Karpas-422 (cell line): Measurements from ENCODE around the gene TRPC4AP. TPM values are rescaled to one million over a fixed set of nuclear protein-coding genes. Genes with fewer than 3 reads are reported as not detected.

Experiments used
- DNase-seq: peaks from one replicate; pipeline ENCODE4 v3.0.0-alpha.2; 2015
- H2AFZ ChIP-seq: fragments of 200-600 bp; sonication (generic); 2 replicates; pipeline ENCODE4 v1.6.1; 2014; ENCODE audit warnings: antibody characterized with exemption, low read length, mixed read lengths
- H3K27ac ChIP-seq: fragments of 200-600 bp; sonication (generic); 2 replicates; pipeline ENCODE4 v1.5.1; 2014; ENCODE audit warnings: mild to moderate bottlenecking, low read length, moderate library complexity
- H3K27me3 ChIP-seq: fragments of 200-600 bp; sonication (generic); 2 replicates; pipeline ENCODE4 v1.6.1; 2014; ENCODE audit warnings: low read length, mixed read lengths
- H3K36me3 ChIP-seq: fragments of 200-600 bp; sonication (generic); 2 replicates; pipeline ENCODE4 v1.6.1; 2014; ENCODE audit warnings: low read length, mixed read lengths; ENCODE audit not compliant: insufficient read depth
- H3K4me1 ChIP-seq: fragments of 200-600 bp; sonication (generic); 2 replicates; pipeline ENCODE4 v1.6.1; 2014; ENCODE audit warnings: mild to moderate bottlenecking, low read length, mixed read lengths
- H3K4me2 ChIP-seq: fragments of 200-600 bp; sonication (generic); 2 replicates; pipeline ENCODE4 v1.6.1; 2014; ENCODE audit warnings: low read length, low read depth, mild to moderate bottlenecking; ENCODE audit not compliant: poor library complexity, severe bottlenecking
- H3K4me3 ChIP-seq: fragments of 200-600 bp; sonication (generic); 2 replicates; pipeline ENCODE4 v1.5.1; 2014; ENCODE audit warnings: mild to moderate bottlenecking, antibody characterized with exemption, low read length, mixed read lengths
- H3K79me2 ChIP-seq: fragments of 200-600 bp; sonication (generic); 2 replicates; pipeline ENCODE4 v1.6.1; 2014; ENCODE audit warnings: mild to moderate bottlenecking, low read length, mixed read lengths
- H3K9ac ChIP-seq: fragments of 200-600 bp; sonication (generic); 2 replicates; pipeline ENCODE4 v1.6.0; 2014; ENCODE audit warnings: low read length
- H3K9me2 ChIP-seq: fragments of 200-600 bp; sonication (generic), shearing (Covaris generic); replicated peaks from 2 replicates; pipeline ENCODE4 v1.6.0; 2014; ENCODE audit warnings: mild to moderate bottlenecking, low read length, moderate library complexity; ENCODE audit not compliant: insufficient read depth
- H3K9me3 ChIP-seq: fragments of 300-700, 200-600 bp; sonication (generic); 2 replicates; pipeline ENCODE4 v1.6.1; 2014; ENCODE audit warnings: low read length, mixed read lengths
- H4K20me1 ChIP-seq: fragments of 200-600 bp; sonication (generic); 2 replicates; pipeline ENCODE4 v1.6.1; 2014; ENCODE audit warnings: mild to moderate bottlenecking, antibody characterized with exemption, low read length, low read depth; ENCODE audit not compliant: insufficient read depth
- small RNA-seq: library from RNA; depleted of rRNA; stranded (forward); fragments of <200 nt; gene quantifications from one replicate; pipeline ENCODE3, GENCODE V24; 2014
- total RNA-seq: library from RNA; depleted of rRNA; stranded (reverse); fragments of >200 nt; shearing (Covaris generic); gene quantifications from 2 replicates; pipeline ENCODE4 v1.2.3, GENCODE V29; 2014; ENCODE audit warnings: low replicate concordance; rRNA removed

TRPC4AP gene
- total RNA-seq, 1 experiment from 2014 or later, result 30.3 TPM

- peak; percentile 98 for DNase-seq
- H3K27ac ChIP-seq, result 0 out of 2 replicates have a peak within 1 kb of the TSS, but pooled peaks have one; percentile 18
- no peaks in the 10 kb centered on the region for H4K20me1 ChIP-seq
- H3K9me3 ChIP-seq, result no peaks in the 10 kb centered on the region
- H3K4me1 ChIP-seq, result peaks cover 31% of the 10 kb centered on the region
- H3K4me2 ChIP-seq, result peak within 1 kb of the TSS; percentile 76
- H3K4me3 ChIP-seq, result peak within 1 kb of the TSS; percentile 80
- no peaks in the 10 kb centered on the region for H3K36me3 ChIP-seq
- no peaks in the 10 kb centered on the region for H3K79me2 ChIP-seq
- H3K9ac ChIP-seq, result peak within 1 kb of the TSS; percentile 85
- no peaks in the 10 kb centered on the region for H3K9me2 ChIP-seq
- H3K27me3 ChIP-seq, result no peaks in the 10 kb centered on the region
- H2AFZ ChIP-seq, result peak within 1 kb of the TSS; percentile 96
Measured at GRCh38 chr20:34955231-34956040, 137.2 kb downstream of the TRPC4AP start, which contains the start of the genes GSS and MYH7B. Gene GSS (minus strand): TSS chr20:34955806. CDS start chr20:34951852, 3,954 bp downstream. Gene MYH7B (plus strand): TSS chr20:34955868. CDS start chr20:34978006, 22,138 bp downstream.

- Histone ChIP-seq H3K9me3 (no peaks in the 10 kb centered on the region), H3K27ac (no peak overlapping the region), H3K27me3 (no peaks in the 10 kb centered on the region), H3K36me3 (no peaks in the 10 kb centered on the region), H3K4me1 (peaks cover 31% of the 10 kb centered on the region), H3K79me2 (no peaks in the 10 kb centered on the region), H2AFZ (peak overlapping the region; percentile 96; the same call in 1 of the 2 replicates), H3K9ac (peak overlapping the region; percentile 85), H4K20me1 (no peaks in the 10 kb centered on the region), H3K4me3 (peak overlapping the region; percentile 80), H3K4me2 (peak overlapping the region; percentile 76), H3K9me2 (no peaks in the 10 kb centered on the region)
- DNase-seq, result no peak
Measured at GRCh38 chr20:34954904-34955230, 137.7 kb downstream of the TRPC4AP start.

GRCh38 chr20:34953960-34954359 is 138.6 kb downstream of the TRPC4AP start:
- H4K20me1 ChIP-seq, result no peaks in the 10 kb centered on the region
- no peaks in the 10 kb centered on the region for H3K27me3 ChIP-seq
- H3K9ac ChIP-seq, result no peak overlapping the region
- 0 out of 2 replicates have a peak, but pooled peaks cover 4% of the 10 kb centered on the region for H3K36me3 ChIP-seq
- H3K9me2 ChIP-seq, result no peaks in the 10 kb centered on the region
- H3K9me3 ChIP-seq, result no peaks in the 10 kb centered on the region
- no peak overlapping the region for H3K4me2 ChIP-seq
- DNase-seq, result no peak
- no peak overlapping the region for H3K27ac ChIP-seq
- H3K79me2 ChIP-seq, result no peaks in the 10 kb centered on the region
- no peak overlapping the region for H2AFZ ChIP-seq
- H3K4me3 ChIP-seq, result no peak overlapping the region
- peaks cover 31% of the 10 kb centered on the region for H3K4me1 ChIP-seq

GRCh38 chr20:34952671-34953070 is 139.9 kb downstream of the TRPC4AP start:
- peaks cover 31% of the 10 kb centered on the region for H3K4me1 ChIP-seq
- no peaks in the 10 kb centered on the region for H4K20me1 ChIP-seq
- H2AFZ ChIP-seq, result no peak overlapping the region
- peak; percentile 49 for DNase-seq
- H3K36me3 ChIP-seq, result 0 out of 2 replicates have a peak, but pooled peaks cover 4% of the 10 kb centered on the region
- no peak overlapping the region for H3K27ac ChIP-seq
- H3K4me2 ChIP-seq, result no peak overlapping the region
- H3K9me2 ChIP-seq, result no peaks in the 10 kb centered on the region
- H3K9ac ChIP-seq, result no peak overlapping the region
- no peaks in the 10 kb centered on the region for H3K79me2 ChIP-seq
- no peak overlapping the region for H3K4me3 ChIP-seq
- no peaks in the 10 kb centered on the region for H3K9me3 ChIP-seq
- no peaks in the 10 kb centered on the region for H3K27me3 ChIP-seq

Small RNA genes within 50 kb of the gene (small RNA-seq; reads per million reads assigned to genes)
- gene MIR499A (not detected), gene RF00275 (not detected), gene RNU6-407P (not detected)

Other genes with a start within 250 kb of the TRPC4AP start
- gene GGT7, start 220.0 kb downstream of the TRPC4AP start, total RNA-seq, result not detected in 2 replicates
- 0.79 and 6.5 TPM in 2 replicates for gene ACSS2, start 216.2 kb downstream of the TRPC4AP start, total RNA-seq
- gene GSS, start 137.0 kb downstream of the TRPC4AP start, total RNA-seq, result 24.7 and 36.9 TPM in 2 replicates
- gene MYH7B, start 136.9 kb downstream of the TRPC4AP start, total RNA-seq, result 0.07 TPM in 1 of 2 replicates, not detected in the other
- 24.9 and 28.5 TPM in 2 replicates for gene EDEM2, start 54.5 kb upstream of the TRPC4AP start, total RNA-seq
- gene PROCR, start 79.3 kb upstream of the TRPC4AP start, total RNA-seq, result not detected in 2 replicates
- 0.36 and 0.60 TPM in 2 replicates for gene MMP24, start 133.9 kb upstream of the TRPC4AP start, total RNA-seq
- 12.4 and 17.1 TPM in 2 replicates for gene MMP24OS, start 185.3 kb upstream of the TRPC4AP start, total RNA-seq
- 150 and 168 TPM in 2 replicates for gene EIF6, start 192.0 kb upstream of the TRPC4AP start, total RNA-seq
- not detected in 2 replicates for gene FAM83C, start 199.6 kb upstream of the TRPC4AP start, total RNA-seq